ENCODE data around the gene SFXN5.
"Not testable (repeated sequence)": the region's sequence is repeated elsewhere in the genome, so short reads cannot be mapped to it uniquely, and the experiment has no call there.

SFXN5 gene

GRCh38 chr2:73078457-73079411 is 7.2 kb upstream of the SFXN5 start:
- no peak for DNase-seq (ENCODE audit: low read depth, low spot score)

- DNase-seq (ENCODE audit: low read depth, low spot score) = no peak
Observed at GRCh38 chr2:73077424-73077795, 5.9 kb upstream of the SFXN5 start.

DNA sequence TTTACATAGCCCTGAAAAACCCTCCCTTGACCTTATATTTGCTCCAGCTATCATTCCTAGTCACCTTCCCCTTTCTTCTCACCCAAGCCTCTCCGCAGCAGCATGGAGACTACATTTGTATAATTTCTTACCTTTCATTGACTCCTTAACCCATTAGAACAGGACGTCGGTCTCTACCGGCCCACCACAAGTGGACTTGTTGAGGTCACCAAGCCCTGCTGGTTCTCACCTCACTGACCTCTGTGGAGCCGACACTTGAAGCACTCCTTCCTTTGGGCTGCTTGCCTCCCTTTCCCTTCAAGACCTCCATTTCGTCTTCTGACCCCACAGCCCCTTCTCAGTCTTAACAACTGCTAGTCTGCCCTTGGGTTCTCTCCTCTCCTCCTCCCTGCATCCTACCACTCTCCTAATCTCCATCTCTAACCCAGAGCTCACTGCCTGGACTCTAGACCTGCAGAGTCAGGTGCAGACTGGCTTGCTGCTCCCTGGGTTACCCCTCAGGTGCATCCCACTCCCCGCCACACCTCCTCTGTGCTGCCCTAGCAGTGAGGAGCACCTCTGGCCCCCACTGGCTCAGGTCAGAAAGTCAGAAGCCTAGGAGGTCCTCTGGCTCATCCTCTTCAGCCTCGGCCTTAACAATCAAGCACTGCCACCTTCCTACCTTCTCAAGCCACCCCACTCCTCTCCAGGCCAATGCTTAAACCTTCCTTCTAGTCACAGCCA is 5.3 kb upstream of the SFXN5 start:
- DNase-seq (ENCODE audit: low read depth, low spot score) = no peak

DNA sequence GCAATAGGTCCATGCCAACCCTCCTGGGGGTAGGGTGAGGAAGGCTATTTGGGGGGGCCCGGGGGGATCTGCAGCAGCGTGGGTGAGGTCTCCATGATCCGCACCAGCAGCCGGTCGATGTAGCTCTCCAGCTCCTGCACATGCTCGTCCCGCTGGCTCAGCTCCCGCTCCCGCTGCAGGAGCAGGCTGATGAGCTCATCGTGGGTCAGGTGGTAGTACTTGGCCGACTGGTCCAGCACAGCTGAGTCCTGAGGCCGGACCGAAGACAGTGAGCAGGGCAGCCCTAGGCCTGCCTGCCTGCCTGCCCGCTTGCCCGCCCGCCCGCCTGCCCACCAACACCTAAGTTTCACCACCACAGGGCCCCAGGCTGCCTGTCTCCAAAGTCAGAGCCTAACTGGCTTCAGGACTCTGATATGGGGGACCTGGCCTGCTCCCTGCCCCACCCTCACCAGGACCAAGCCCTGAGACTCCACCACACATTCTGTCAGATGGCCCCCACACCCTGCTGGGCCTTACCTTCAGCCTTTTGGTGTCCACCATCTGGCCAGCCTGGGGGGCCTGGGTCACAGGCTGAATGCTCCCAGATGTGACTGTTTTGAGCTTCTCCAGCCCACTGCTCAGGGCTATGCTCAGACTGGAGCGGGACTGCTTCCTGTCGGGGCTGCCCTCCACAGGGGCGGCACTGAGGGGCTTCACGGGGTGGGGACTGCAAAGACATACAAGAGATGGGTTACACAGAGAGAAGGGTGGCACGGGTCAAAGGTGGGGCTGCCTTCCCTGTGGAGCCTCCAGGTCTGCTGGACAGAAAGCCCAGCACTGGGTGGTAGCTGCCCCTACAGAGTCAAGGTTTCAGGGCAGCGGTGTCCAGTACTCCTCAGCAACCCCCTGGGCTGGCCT is 4.2 kb upstream of the SFXN5 start:
- peak; percentile 30 for DNase-seq (ENCODE audit: low read depth, low spot score)

- DNase-seq (ENCODE audit: low read depth, low spot score) = peak; percentile 86
Observed at GRCh38 chr2:73074110-73075069, 2.9 kb upstream of the SFXN5 start.

DNA sequence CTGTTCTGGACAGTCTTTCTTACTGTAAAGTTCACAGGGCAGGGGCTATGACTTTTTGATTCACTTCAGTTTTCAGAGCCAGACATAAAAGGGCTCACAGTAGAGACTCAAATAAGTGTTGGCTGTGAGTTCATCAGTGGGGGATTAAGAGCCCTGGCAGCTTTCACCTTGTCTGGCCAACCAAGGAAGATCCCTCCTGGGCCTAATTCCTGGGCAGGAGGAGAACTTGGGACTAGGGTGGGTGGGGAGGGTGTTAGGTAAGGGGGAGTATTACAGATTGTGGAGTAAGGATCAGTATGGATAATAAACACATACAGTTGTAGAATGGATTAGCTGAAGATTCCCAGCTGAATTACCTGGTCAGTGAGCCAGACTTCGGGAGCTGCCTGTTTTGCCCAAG is 904 bp upstream of the SFXN5 start:
- DNase-seq (ENCODE audit: low read depth, low spot score) = no peak

- no peak for DNase-seq (ENCODE audit: low read depth, low spot score)
Observed at GRCh38 chr2:73072129-73072395, 550 bp upstream of the SFXN5 start.

GRCh38 chr2:73070643-73071359 is 711 bp downstream of the SFXN5 start:
- DNase-seq (ENCODE audit: low read depth, low spot score) = peak; percentile 80

GRCh38 chr2:73069855-73070642 is 1.5 kb downstream of the SFXN5 start:
- no peak for DNase-seq (ENCODE audit: low read depth, low spot score)

DNA sequence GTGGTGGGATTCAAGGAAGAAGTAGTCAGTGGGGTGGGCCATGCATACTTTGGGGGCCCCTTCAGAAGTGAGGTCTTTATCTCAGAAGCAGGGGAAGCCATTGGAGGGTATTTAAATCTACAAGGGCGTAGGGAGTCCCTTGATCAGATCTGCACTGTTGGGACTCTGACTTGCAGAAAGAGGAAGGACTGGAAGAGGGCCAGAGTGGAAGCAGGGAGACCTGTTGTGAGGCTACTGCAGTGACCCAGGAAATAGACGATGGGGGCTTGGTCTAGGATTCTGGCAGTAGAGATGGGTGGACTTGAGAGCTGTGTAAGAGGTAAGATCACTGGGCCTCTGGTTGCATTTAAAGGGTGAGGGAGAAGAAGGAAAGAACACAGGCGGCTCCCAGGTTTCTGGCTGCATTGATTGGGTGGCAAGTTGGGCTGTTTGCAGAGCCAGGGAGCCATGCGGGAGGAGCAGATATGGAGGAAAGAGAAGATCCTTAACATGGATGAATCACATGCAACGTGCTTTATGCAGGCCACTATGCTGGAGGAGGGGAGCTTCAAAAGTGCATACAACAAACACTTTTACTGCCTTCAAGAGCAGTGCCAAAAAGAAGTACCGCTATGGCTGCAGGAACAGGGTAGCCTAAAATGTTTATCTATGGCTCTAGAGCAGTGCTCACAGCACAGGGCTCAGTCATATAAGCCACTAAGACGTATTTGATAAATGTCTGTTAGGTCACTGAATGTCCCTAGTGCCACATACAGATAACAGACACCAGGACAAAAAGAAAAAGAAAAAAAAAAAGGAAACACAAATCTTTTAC is 2.3 kb downstream of the SFXN5 start:
- DNase-seq (ENCODE audit: low read depth, low spot score) = no peak

- no peak for DNase-seq (ENCODE audit: low read depth, low spot score)
Observed at GRCh38 chr2:73068147-73068546, 3.4 kb downstream of the SFXN5 start.

DNA sequence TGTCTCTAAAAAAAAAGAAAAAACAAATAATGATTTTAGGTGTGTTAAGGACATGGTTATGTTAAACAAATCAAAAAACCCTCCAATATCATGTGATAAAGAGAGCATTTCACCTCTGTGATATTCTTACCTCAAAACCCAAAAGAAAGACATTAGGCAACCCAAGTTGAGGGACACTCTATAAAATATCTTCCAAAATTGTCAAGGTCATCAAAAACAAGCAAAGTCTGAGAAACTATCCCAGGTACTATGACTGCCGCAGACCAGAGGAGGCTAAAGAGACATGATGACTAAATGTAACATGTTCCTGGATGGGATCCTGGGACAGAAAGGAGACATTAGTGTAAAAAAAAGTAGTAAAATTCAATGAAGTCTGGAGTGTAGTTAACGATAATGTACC is 4.5 kb downstream of the SFXN5 start:
- DNase-seq (ENCODE audit: low read depth, low spot score) = no peak

- DNase-seq (ENCODE audit: low read depth, low spot score) = not testable (repeated sequence)
Observed at GRCh38 chr2:73065070-73065469, 6.4 kb downstream of the SFXN5 start.

- DNase-seq (ENCODE audit: low read depth, low spot score) = peak; percentile 81
Observed at GRCh38 chr2:73063909-73064875, 7.3 kb downstream of the SFXN5 start.

GRCh38 chr2:73063472-73063871 is 8.0 kb downstream of the SFXN5 start:
- no peak for DNase-seq (ENCODE audit: low read depth, low spot score)

- DNase-seq (ENCODE audit: low read depth, low spot score) = no peak
Observed at GRCh38 chr2:73059106-73059505, 12.4 kb downstream of the SFXN5 start.

DNA sequence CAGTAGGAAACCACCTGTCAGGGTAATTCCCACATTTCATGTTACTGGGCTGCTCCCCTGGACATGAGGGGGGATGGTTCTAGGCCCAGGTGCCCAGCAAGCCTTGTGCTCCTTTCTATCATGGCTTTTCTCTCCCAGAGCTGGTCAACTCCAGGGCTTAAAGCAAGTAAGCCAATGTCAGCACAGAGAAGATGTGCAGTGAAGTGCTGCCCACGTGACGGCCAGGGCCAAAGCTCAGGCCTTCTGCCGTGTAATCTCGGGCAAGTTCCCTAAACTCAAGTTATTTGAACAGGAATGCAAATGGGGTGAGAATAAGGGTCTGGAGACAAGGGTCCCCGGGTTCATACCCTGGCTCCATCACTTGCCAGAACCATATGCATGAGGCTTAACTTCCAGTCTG is 16.5 kb downstream of the SFXN5 start:
- DNase-seq (ENCODE audit: low read depth, low spot score) = no peak

All from ELF-1 (cell line).